Measurements from ENCODE around the gene CD63.
"Not testable (repeated sequence)": the region's sequence is repeated elsewhere in the genome, so short reads cannot be mapped to it uniquely, and the experiment has no call there.

The CD63 gene

GRCh38 chr12:55760663-55761062 lies 31.9 kb upstream of the CD63 start:
- no peak for TF ChIP-seq CTCF (IDR thresholded peaks at IDR 0.05; ENCODE audit: low read depth, low read length, missing control alignments)

GRCh38 chr12:55758575-55758974 lies 29.8 kb upstream of the CD63 start:
- DNase-seq (ENCODE audit: low read depth); H3K4me3 ChIP-seq (ENCODE audit: low read depth, low read length); in situ Hi-C loops (cut with HindIII; ENCODE audit: low sequenced_read_pairs): not testable (repeated sequence)

More at GRCh38 chr12:55760663-55761062, 31.9 kb upstream of the CD63 start:
- H3K4me3 ChIP-seq (ENCODE audit: low read depth, low read length): no peak overlapping the region
- DNase-seq (ENCODE audit: low read depth): no peak
- in situ Hi-C loops (cut with HindIII; ENCODE audit: low sequenced_read_pairs): no loop called here

- in situ Hi-C loops (cut with HindIII; ENCODE audit: low sequenced_read_pairs): no loop called here
- no peak overlapping the region for H3K4me3 ChIP-seq (ENCODE audit: low read depth, low read length)
- no peak for TF ChIP-seq CTCF (IDR thresholded peaks at IDR 0.05; ENCODE audit: low read depth, low read length, missing control alignments)
Observed at GRCh38 chr12:55757701-55758100, 28.9 kb upstream of the CD63 start.

GRCh38 chr12:55755246-55755645 lies 26.4 kb upstream of the CD63 start:
- no peak for DNase-seq (ENCODE audit: low read depth)
- in situ Hi-C loops (cut with HindIII; ENCODE audit: low sequenced_read_pairs): no loop called here
- no peak for TF ChIP-seq CTCF (IDR thresholded peaks at IDR 0.05; ENCODE audit: low read depth, low read length, missing control alignments)
- H3K4me3 ChIP-seq (ENCODE audit: low read depth, low read length): no peak overlapping the region

More at GRCh38 chr12:55757701-55758100, 28.9 kb upstream of the CD63 start:
- DNase-seq (ENCODE audit: low read depth): no peak

- no peak for TF ChIP-seq CTCF (IDR thresholded peaks at IDR 0.05; ENCODE audit: low read depth, low read length, missing control alignments)
- in situ Hi-C loops (cut with HindIII; ENCODE audit: low sequenced_read_pairs): no loop called here
- H3K4me3 ChIP-seq (ENCODE audit: low read depth, low read length): no peak overlapping the region
- DNase-seq (ENCODE audit: low read depth): no peak
Observed at GRCh38 chr12:55748230-55748993, 19.6 kb upstream of the CD63 start.

- no peak for DNase-seq (ENCODE audit: low read depth)
- in situ Hi-C loops (cut with HindIII; ENCODE audit: low sequenced_read_pairs): no loop called here
- no peak overlapping the region for H3K4me3 ChIP-seq (ENCODE audit: low read depth, low read length)
- no peak for TF ChIP-seq CTCF (IDR thresholded peaks at IDR 0.05; ENCODE audit: low read depth, low read length, missing control alignments)
Observed at GRCh38 chr12:55746913-55747231, 18.1 kb upstream of the CD63 start.

GRCh38 chr12:55746174-55746912 lies 17.5 kb upstream of the CD63 start:
- no peak for DNase-seq (ENCODE audit: low read depth)
- TF ChIP-seq CTCF (IDR thresholded peaks at IDR 0.05; ENCODE audit: low read depth, low read length, missing control alignments): no peak
- in situ Hi-C loops (cut with HindIII; ENCODE audit: low sequenced_read_pairs): no loop called here
- H3K4me3 ChIP-seq (ENCODE audit: low read depth, low read length): no peak overlapping the region

Measured in astrocyte of the cerebellum (primary cell).